ENCODE data around the gene KMT2B.
A peak's percentile ranks its signal among the peaks of the same experiment; 100 is the strongest.
"Not testable (repeated sequence)": the region's sequence is repeated elsewhere in the genome, so short reads cannot be mapped to it uniquely, and the experiment has no call there.

The KMT2B gene

GRCh38 chr19:35713506-35713850, 4.3 kb upstream of the KMT2B start:
- no peak for DNase-seq

GRCh38 chr19:35713904-35714495, 3.8 kb upstream of the KMT2B start:
- no peak for DNase-seq

- DNase-seq = no peak
Measured at GRCh38 chr19:35714601-35715354, 3.0 kb upstream of the KMT2B start.

GRCh38 chr19:35715355-35715809, 2.4 kb upstream of the KMT2B start:
- DNase-seq = no peak

GRCh38 chr19:35715981-35716800, 1.6 kb upstream of the KMT2B start:
- DNase-seq = no peak

GRCh38 chr19:35716801-35717664, 770 bp upstream of the KMT2B start:
- DNase-seq = peak; percentile 92

GRCh38 chr19:35718345-35719041, 690 bp downstream of the KMT2B start:
- DNase-seq = peak; percentile 29

GRCh38 chr19:35719402-35720162, 1.8 kb downstream of the KMT2B start:
- DNase-seq = no peak

- DNase-seq = no peak
Measured at GRCh38 chr19:35720163-35720524, 2.3 kb downstream of the KMT2B start.

GRCh38 chr19:35720648-35721047, 2.8 kb downstream of the KMT2B start:
- no peak for DNase-seq

- no peak for DNase-seq
Measured at GRCh38 chr19:35721374-35721773, 3.6 kb downstream of the KMT2B start.

- DNase-seq = no peak
Measured at GRCh38 chr19:35722461-35722860, 4.7 kb downstream of the KMT2B start.

GRCh38 chr19:35722897-35723296, 5.1 kb downstream of the KMT2B start:
- DNase-seq = no peak

- no peak for DNase-seq
Measured at GRCh38 chr19:35723671-35724070, 5.9 kb downstream of the KMT2B start.

GRCh38 chr19:35724132-35724531, 6.3 kb downstream of the KMT2B start:
- DNase-seq = not testable (repeated sequence)

GRCh38 chr19:35724560-35724959, 6.8 kb downstream of the KMT2B start:
- no peak for DNase-seq

GRCh38 chr19:35725216-35725861, 7.5 kb downstream of the KMT2B start:
- no peak for DNase-seq

GRCh38 chr19:35727053-35727955, 9.5 kb downstream of the KMT2B start:
- DNase-seq = no peak

- no peak for DNase-seq
Measured at GRCh38 chr19:35727956-35728706, 10.3 kb downstream of the KMT2B start.
